HG02642 (cell line): ENCODE data around the gene CDYL2.
"Not testable (repeated sequence)": the region's sequence is repeated elsewhere in the genome, so short reads cannot be mapped to it uniquely, and the experiment has no call there.

Source experiments
- ATAC-seq: cut with Tn5 transposase; IDR thresholded peaks from one replicate; pipeline ENCODE4 v1.9.1; 2021; ENCODE audit warnings: mild to moderate bottlenecking; ENCODE audit not compliant: unreplicated experiment, poor library complexity

CDYL2 gene

DNA sequence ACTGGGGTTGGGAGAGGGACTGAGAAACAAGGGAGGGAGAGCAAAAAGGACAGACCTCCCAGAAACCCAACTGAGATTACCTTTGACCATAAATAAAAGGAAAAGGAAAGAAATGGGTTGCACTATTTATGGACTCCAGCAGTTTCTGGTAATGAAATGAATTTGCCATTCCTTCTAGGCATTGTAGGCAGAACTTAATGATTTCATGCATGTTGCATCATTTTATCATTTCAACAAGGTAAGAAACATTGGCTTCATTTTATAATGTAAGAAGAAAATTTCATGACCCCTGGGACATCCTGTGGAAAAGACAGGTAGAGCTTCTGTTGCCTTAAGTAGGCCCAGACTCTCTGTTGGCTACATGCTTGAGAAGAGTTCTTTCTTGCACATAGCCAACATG, 8.2 kb upstream of the CDYL2 start:
- no peak for ATAC-seq

DNA sequence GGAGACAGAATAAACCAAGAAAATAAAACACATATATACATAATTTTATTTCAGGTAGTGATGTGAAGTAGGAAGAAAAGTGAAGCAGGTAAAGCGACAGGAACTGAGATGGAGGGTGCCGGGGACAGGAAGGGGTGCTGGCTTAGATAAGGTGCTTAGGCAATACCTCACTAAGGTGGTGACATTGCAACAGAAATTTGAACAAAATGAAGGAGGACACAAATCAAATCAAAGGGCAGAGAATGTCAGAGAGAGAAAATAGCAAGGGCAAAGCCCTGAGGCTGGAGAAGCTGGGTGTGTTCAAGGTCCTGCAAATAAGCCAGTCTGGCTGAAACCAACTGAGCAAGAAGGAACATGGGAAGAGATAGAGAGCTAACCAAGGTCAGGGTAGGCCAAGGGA, 5.0 kb upstream of the CDYL2 start:
- no peak for ATAC-seq

DNA sequence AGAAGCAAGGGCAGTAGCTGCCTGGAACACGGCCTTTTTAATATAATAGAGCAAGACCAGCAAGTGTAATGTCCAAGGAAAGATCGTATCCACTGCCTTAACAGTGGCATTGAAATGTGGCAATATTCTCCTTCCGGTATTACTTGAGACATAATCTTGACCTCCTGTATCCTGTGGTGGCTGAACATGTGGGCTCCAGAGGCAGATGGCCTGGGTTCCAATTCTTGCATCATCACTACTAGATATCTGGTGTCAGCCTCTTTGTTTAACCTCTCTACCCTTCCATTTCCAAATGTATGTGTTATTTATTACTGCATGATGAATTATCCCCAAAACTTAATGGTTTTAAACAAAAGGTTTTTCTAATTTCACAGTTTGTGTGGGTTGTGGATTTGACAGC, 3.5 kb upstream of the CDYL2 start:
- ATAC-seq: no peak

DNA sequence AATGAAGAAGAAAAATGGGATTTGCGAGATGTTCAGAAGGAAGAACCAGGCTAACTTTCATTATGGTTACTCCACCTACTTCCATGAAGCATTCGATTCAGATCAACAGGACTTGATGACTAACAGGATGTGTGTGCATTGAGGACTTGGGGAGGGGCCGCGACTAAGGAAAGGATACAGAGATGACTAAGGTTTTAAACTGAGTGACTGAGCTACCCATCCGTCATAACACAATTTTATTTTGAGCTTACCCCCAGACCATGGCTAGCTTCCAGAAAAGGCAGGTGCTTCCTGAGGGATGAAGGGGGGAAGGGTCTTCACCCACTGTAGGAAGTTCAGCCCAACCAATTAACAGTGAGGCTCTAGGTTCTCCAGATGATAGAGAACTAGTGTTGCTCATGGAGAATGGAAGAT, 2.5 kb upstream of the CDYL2 start:
- no peak for ATAC-seq

DNA sequence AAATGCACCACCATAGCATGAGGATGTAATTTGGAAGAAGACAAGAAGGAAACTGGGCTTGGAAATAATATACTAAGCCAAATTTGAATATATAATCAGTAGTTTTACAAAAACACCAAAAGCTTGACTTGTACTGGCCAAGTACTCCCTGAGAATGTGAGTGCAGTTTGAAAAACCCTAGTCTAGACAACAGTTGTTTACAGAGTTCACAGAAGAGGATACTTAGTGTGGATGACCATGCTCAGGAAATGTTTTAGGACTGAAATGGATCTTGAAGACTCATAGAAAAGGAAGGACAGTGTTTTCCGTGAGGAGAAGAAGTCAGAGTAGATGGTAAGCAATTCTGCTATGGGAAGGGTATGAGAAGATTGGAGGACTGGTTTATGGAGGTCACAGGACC, 1.9 kb upstream of the CDYL2 start:
- no peak for ATAC-seq

DNA sequence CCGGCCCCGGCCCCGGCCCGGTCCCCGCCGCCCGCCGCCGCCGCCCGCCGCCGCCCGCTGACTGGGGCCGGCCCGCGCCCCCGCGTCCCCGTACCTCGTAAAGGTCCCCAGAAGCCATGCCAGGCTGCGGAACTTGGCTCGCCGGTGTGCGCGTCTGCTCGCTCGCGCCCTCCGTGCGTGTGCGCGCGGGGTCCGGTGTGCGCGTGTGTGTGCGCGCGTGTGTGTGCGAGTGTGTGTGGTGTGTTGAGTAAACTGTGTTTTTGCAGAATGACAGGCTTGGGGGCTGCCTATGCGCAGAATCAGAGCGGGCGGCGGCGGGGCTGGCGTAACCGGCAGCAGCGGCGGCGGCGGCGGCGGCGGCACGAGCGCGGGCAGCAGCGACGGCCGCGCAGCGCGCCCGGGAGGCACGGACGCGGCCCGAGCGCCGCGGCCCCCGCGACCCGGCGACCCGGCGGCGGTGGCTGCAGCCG, 307 bp downstream of the CDYL2 start:
- peak; percentile 30 for ATAC-seq

DNA sequence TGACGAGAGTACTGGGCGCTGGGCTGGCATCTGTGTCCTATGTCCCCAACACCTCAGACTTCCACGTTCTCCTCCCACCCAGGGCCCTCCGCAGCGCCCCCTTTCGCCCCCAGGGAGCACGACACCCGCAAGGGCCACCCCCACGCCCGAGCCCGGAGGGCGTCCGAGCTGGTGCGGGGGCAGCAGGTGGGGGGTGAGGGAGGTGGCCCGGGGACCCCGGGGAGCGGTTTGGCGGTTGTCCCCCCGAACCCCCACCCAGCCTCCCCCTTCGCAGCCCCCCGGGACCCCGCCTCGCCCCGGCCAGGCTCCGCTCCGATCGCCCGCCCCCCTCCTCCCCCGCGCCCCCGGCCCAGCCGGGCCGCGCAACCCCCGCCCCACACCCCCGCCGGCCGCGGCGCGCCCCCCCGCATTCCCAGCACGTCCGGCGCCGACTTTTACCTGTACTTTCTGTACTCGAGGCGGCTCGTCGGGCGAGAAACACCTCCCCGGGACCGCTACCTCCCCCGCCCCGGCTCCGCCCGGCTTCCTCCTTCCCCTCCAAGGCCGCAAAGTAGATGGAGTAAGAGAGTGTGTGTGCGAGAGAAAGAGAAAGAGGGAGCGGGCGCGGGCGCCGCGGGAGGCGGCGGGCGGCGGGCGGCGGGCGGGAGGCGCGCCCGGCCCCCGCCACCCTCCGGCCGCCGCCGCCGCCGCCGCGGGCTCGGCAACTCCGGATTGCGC, 901 bp downstream of the CDYL2 start:
- peak; percentile 39 for ATAC-seq

DNA sequence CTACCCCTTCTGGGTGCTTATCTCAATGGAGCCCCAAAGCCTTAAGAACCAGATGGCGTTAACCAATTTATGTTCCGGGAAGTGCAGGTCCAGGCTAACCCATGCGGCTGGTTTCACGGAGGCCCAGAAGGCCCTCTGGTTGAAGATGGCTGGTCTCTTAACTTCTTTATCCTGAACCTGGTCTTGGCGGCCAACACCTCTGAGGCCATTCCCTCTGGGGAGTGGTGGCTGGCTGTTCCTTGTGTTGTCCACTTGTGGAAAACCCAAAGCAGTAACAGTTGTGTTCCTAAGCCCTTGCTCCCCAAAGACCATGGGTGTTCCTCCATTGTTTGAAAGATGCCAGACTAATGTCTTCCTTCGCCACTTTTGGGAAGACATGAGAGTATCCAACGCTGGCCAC, 1.5 kb downstream of the CDYL2 start:
- no peak for ATAC-seq

DNA sequence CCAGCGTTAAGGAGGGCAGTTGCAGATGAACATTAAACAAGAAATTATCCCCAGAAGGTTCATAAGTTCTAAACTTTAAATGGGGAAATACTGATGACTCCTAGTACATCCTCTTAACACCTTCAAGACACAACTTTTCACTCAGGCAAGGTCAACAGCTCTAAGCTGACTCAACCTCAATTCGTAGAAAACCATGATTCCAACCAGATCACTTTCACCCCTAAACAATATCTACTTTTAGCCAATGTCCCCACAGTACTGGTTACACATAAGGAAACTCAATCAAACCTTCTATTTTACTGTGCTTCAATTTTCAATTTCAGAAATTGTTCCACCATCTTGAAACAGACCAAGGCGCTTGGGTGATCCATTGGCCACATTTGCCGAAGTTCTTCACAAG, 2.3 kb downstream of the CDYL2 start:
- no peak for ATAC-seq

DNA sequence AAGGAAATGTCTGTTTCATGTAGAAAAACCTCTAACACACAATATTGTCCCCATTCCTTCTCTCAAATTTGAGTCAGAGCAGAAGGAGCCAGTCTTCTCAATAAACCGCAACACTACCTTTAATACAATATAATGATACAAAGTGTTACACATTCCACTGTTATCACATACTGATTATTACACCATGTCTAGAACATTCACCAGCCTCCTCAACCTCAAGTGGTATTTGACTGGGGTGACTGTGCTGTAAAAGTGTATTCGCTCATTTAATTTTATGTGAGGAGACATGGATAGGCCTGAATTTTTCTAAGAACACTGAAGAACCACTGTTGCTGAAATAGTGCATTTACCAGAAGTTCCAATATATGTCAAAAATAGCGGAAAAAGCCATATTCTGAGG, 10.3 kb downstream of the CDYL2 start:
- ATAC-seq: no peak

DNA sequence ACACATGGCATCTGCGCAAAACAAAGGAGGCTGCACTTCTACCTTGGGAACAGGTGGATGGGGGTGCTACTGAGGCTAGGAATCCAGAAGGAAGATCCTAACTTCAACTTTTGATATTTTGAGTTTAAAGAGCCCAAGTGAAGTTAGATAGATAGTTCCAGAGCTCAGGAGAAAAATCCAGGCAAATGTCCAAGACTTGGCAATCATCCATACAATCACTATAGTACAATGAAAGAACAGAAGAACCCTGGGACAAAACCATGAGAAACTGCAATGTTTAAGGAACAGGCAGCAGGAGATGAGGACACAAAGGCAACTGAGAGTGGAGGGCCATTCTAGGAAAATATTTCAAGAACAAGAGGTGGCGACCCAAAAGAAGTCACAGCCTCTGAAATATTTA, 12.4 kb downstream of the CDYL2 start:
- ATAC-seq: no peak

DNA sequence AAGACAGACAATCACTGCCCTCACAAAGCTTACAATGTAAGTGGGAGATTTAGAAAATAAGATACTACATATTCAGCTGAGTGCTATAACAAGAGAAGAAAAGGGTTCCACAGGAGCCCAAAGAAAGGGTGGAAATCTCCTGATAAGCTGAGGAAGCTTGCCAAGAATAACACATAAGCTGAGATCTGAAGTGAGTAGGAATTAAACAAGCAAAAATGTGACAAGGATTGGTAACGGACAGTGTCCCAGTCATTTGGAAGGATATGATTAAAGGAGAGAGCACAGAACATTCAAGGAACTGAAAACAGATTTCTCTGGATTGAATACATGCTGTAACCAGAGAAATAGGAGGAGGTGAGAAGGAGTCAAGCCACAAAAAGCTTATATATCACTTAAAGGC, 13.0 kb downstream of the CDYL2 start:
- ATAC-seq: no peak

DNA sequence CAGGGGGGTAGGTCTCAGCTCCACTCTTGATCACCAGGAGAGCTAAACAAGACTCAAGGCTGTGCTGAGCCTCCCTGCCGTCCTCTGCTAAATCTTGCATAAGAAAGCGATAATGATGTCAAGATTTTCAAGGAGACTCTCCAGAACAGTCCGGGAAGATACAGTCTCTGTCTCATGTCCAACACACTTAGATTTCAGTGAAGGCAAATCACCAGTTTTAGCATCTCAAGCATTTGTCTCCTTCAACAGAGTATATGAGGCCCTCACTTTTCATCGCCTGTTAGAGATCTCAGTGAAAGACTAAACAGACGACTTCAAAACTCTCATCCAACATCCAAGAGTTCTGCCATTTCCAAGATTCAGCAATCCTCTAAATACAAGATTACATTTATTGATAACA, 13.6 kb downstream of the CDYL2 start:
- no peak for ATAC-seq

DNA sequence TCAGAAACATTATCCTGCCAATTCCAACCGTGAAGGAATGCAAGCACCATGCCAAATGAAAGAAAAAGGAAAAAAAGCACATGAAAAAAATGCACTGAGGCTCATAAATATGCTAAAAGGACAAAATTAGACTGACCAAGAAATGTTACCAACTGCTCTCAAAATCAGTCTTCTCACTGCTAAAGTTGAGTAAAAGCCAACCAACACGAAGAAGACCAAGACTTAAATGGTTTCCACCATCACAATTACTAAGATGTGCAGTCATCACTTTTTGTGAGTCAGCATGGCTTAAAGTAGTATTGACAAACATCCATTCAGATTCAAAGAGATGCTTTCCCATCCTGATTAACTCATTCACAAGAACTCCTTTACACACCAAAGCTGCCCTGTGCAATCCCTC, 16.4 kb downstream of the CDYL2 start:
- ATAC-seq: no peak

DNA sequence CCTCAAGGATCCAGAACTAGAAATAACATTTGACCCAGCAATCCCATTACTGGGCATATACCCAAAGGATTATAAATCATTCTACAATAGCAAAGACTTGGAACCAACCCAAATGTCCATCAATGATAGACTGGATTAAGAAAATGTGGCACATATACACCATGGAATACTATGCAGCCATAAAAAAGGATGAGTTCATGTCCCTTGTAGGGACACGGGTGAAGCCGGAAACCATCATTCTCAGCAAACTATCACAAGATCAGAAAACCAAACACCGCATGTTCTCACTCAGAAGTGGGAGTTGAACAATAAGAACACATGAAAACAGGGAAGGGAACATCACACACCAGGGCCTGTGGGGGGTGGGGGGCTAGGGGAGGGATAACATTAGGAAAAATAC, 17.8 kb downstream of the CDYL2 start:
- ATAC-seq: not testable (repeated sequence)

DNA sequence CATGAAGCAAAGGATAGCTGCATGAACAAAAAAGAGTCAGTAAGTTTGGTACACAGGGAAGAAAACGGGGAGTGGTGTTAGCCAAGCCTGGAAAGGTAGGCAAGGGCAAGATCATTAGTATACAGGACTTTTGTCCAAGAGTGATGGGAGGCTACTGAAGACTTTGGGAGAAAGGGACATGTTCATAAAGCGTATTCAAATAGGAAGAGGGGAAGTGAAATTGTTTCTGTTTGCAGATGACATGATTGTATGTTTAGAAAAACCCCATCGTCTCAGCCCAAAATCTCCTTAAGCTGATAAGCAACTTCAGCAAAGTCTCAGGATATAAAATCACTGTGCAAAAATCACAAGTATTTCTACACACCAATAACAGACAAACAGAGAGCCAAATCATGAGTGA, 19.4 kb downstream of the CDYL2 start:
- no peak for ATAC-seq

DNA sequence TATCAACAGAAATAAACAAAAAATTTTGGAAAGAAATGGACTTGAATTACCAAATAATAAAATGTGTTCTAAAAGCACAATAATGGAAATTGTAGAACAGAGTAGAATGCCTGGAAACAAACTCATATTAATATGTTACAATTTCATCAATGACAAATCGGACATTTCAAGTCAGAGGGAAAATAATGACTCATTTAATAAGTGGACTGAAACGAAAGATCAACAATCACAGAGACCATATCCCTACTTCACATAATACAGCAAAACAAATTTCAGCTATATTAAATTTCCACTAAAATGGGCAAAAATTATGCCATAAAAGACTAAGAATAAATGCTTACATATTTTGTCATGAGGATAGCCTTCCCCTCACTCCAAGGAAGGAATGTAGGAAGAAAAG, 25.7 kb downstream of the CDYL2 start:
- ATAC-seq: no peak

DNA sequence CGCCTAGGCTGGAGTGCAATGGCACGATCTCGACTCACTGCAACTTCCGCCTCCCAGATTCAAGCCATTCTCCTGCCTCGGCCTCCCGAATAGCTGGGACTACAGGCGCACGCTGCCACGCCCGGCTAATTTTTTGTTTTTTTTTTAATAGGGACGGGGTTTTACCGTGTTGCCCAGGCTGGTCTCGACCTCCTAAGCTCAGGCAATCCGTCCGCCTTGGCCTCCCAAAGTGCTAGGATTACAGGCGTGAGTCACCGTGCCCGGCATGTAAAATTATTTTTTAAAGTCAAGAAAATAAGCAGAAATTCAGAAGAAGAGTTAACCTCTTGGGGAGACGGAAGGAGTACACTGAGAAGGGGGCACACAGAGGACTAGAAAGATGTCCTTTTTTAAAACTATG, 27.5 kb downstream of the CDYL2 start:
- no peak for ATAC-seq

DNA sequence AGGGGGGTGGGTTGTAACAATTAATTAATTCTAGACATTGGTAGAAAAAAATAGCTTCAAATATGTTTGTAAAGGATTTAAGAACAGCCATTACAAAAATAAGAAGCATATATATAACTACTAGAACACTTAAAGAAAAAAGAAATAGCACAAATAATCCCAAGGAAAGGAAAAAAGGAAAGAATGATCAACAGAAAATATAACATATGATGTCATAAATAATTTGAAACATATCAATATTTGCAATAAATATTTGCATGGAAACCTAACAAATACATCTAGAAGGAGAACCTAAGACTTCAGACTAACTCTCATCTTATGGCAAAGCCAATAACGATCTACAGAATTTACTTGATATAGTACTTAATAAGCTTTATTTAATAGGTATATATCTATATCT, 28.9 kb downstream of the CDYL2 start:
- ATAC-seq: no peak

DNA sequence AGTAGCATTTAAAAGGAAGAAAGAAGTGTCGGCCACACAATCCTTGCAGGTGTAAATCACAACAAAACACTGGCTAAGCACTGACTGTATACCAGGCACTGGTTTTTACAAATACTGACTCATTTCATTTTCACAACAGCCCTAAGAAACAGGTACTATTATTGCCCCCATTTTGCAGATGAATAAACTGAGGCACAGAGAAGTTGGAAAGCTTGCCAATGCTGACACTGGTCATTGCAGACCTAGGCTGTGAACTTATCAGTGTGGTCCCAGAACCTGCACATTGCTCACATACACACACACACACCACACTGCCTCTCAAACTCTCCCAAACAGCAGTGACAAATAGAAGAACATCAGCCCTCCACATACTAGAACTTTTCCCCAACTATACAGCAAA, 37.6 kb downstream of the CDYL2 start:
- ATAC-seq: no peak

DNA sequence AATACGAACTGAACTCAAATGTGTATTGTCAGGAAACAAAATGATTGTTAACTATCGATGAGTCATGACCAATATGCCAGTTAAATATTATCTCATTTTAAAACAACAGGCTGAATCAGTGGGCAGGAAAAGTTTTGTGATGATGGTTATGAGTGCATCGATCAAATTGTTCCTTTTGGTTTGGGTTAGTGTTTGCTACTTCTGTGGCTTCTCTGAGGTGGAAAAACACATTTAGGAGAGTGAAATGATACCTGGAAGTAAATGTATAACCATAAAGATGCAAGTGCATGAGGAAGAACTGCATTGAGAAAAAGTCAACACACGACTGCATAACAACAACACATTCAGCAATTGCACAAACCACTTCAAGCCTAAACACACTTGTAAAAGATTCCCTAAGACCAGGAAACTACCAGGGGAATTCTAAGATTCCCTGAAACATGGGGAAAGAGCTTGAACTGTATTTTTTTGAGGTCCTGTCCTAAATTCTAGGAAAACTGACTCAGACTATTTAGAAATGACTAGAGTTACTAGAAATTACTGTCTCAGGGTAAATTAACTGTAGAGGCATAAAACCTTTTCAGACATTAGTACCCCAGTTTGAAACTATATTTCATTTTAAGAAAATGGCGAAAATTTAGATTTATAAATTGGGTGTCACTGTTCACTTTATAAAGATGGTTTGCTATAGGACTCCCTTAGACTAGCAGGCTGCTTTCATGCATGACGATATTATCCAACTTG, 44.8 kb downstream of the CDYL2 start:
- ATAC-seq: no peak

DNA sequence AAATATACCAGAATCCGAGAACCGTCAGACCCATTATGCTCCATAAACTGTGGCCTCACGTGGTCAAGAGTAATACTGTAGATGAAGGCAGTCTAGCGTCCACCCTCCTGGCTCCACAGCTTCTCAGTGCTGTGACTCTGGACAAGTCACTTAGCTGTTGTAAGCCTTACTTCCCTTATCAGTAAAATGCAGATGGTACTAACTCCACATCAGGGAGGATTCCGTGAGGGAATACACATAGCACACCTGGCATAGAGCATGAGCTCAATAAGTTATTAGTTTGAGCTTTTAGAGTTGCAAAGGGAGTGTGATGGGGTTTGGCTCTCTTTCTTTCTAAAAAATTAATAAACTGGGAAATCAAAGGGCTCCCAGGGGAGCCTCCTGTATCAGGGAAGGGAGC, 49.9 kb downstream of the CDYL2 start:
- no peak for ATAC-seq
